ENCODE measurements around the gene RAP1GAP.

RAP1GAP gene

GRCh38 chr1:21641967-21642739, 27.0 kb downstream of the RAP1GAP start:
- Histone ChIP-seq H3K27me3 (ENCODE audit: control insufficient read depth in 1 of 2, insufficient read depth in 2 of 2, low read length in 2 of 2) (peaks cover 21 to 29% of the 10 kb centered on the region in 2 donors), H3K36me3 (ENCODE audit: control insufficient read depth in 2 of 2, insufficient read depth in 2 of 2, low read length in 2 of 2) (no peaks in the 10 kb centered on the region), H3K4me3 (ENCODE audit: low read length in 2 of 2) (no peak overlapping the region), H3K9me3 (ENCODE audit: control insufficient read depth in 2 of 2, low read length in 2 of 2) (no peaks in the 10 kb centered on the region), H3K9ac (ENCODE audit: low read length in 2 of 2) (no peak overlapping the region), H3K27ac (ENCODE audit: low read length) (no peak overlapping the region), H3K4me1 (ENCODE audit: control insufficient read depth, insufficient read depth, low read length) (no peaks in the 10 kb centered on the region)

- H3K9me3 ChIP-seq (ENCODE audit: control insufficient read depth in 2 of 2, low read length in 2 of 2) = no peaks in the 10 kb centered on the region
- H3K27ac ChIP-seq (ENCODE audit: low read length) = no peak overlapping the region
- H3K4me3 ChIP-seq (ENCODE audit: low read length in 2 of 2) = no peak overlapping the region
- no peaks in the 10 kb centered on the region for H3K36me3 ChIP-seq (ENCODE audit: control insufficient read depth in 2 of 2, insufficient read depth in 2 of 2, low read length in 2 of 2)
- no peaks in the 10 kb centered on the region for H3K4me1 ChIP-seq (ENCODE audit: control insufficient read depth, insufficient read depth, low read length)
- H3K27me3 ChIP-seq (ENCODE audit: control insufficient read depth in 1 of 2, insufficient read depth in 2 of 2, low read length in 2 of 2) = peaks cover 17 to 26% of the 10 kb centered on the region in 2 donors
- no peak overlapping the region for H3K9ac ChIP-seq (ENCODE audit: low read length in 2 of 2)
Observed at GRCh38 chr1:21641537-21641936, 27.6 kb downstream of the RAP1GAP start.

GRCh38 chr1:21641076-21641475, 28.1 kb downstream of the RAP1GAP start:
- no peak overlapping the region for H3K27ac ChIP-seq (ENCODE audit: low read length)
- H3K4me1 ChIP-seq (ENCODE audit: control insufficient read depth, insufficient read depth, low read length) = no peaks in the 10 kb centered on the region
- no peaks in the 10 kb centered on the region for H3K9me3 ChIP-seq (ENCODE audit: control insufficient read depth in 2 of 2, low read length in 2 of 2)

GRCh38 chr1:21640653-21641052, 28.5 kb downstream of the RAP1GAP start:
- Histone ChIP-seq H3K9me3 (ENCODE audit: control insufficient read depth in 2 of 2, low read length in 2 of 2) (no peaks in the 10 kb centered on the region), H3K27ac (ENCODE audit: low read length) (no peak overlapping the region), H3K9ac (ENCODE audit: low read length in 2 of 2) (no peak overlapping the region), H3K36me3 (ENCODE audit: control insufficient read depth in 2 of 2, insufficient read depth in 2 of 2, low read length in 2 of 2) (no peaks in the 10 kb centered on the region), H3K4me3 (ENCODE audit: low read length in 2 of 2) (no peak overlapping the region), H3K27me3 (ENCODE audit: control insufficient read depth in 1 of 2, insufficient read depth in 2 of 2, low read length in 2 of 2) (peaks cover 16 to 18% of the 10 kb centered on the region in 2 donors), H3K4me1 (ENCODE audit: control insufficient read depth, insufficient read depth, low read length) (no peaks in the 10 kb centered on the region)

More at GRCh38 chr1:21641076-21641475, 28.1 kb downstream of the RAP1GAP start:
- H3K9ac ChIP-seq (ENCODE audit: low read length in 2 of 2) = no peak overlapping the region
- peaks cover 17 to 22% of the 10 kb centered on the region in 2 donors for H3K27me3 ChIP-seq (ENCODE audit: control insufficient read depth in 1 of 2, insufficient read depth in 2 of 2, low read length in 2 of 2)
- H3K4me3 ChIP-seq (ENCODE audit: low read length in 2 of 2) = no peak overlapping the region
- H3K36me3 ChIP-seq (ENCODE audit: control insufficient read depth in 2 of 2, insufficient read depth in 2 of 2, low read length in 2 of 2) = no peaks in the 10 kb centered on the region

GRCh38 chr1:21639594-21640041, 29.5 kb downstream of the RAP1GAP start:
- Histone ChIP-seq H3K9ac (ENCODE audit: low read length in 2 of 2) (no peak overlapping the region), H3K4me3 (ENCODE audit: low read length in 2 of 2) (no peak overlapping the region), H3K27me3 (ENCODE audit: control insufficient read depth in 1 of 2, insufficient read depth in 2 of 2, low read length in 2 of 2) (peaks cover 14% of the 10 kb centered on the region in 2 donors), H3K27ac (ENCODE audit: low read length) (no peak overlapping the region), H3K9me3 (ENCODE audit: control insufficient read depth in 2 of 2, low read length in 2 of 2) (no peaks in the 10 kb centered on the region), H3K36me3 (ENCODE audit: control insufficient read depth in 2 of 2, insufficient read depth in 2 of 2, low read length in 2 of 2) (no peaks in the 10 kb centered on the region), H3K4me1 (ENCODE audit: control insufficient read depth, insufficient read depth, low read length) (no peaks in the 10 kb centered on the region)

- no peak overlapping the region for H3K9ac ChIP-seq (ENCODE audit: low read length in 2 of 2)
- no peaks in the 10 kb centered on the region for H3K36me3 ChIP-seq (ENCODE audit: control insufficient read depth in 2 of 2, insufficient read depth in 2 of 2, low read length in 2 of 2)
- H3K27ac ChIP-seq (ENCODE audit: low read length) = no peak overlapping the region
- H3K4me3 ChIP-seq (ENCODE audit: low read length in 2 of 2) = no peak overlapping the region
- peaks cover 12 to 16% of the 10 kb centered on the region in 2 donors for H3K27me3 ChIP-seq (ENCODE audit: control insufficient read depth in 1 of 2, insufficient read depth in 2 of 2, low read length in 2 of 2)
- no peaks in the 10 kb centered on the region for H3K9me3 ChIP-seq (ENCODE audit: control insufficient read depth in 2 of 2, low read length in 2 of 2)
- H3K4me1 ChIP-seq (ENCODE audit: control insufficient read depth, insufficient read depth, low read length) = no peaks in the 10 kb centered on the region
Observed at GRCh38 chr1:21638531-21639341, 30.4 kb downstream of the RAP1GAP start.

GRCh38 chr1:21637514-21637913, 31.6 kb downstream of the RAP1GAP start:
- H3K4me3 ChIP-seq (ENCODE audit: low read length in 2 of 2) = no peak overlapping the region
- no peak overlapping the region for H3K9ac ChIP-seq (ENCODE audit: low read length in 2 of 2)
- H3K4me1 ChIP-seq (ENCODE audit: control insufficient read depth, insufficient read depth, low read length) = no peaks in the 10 kb centered on the region
- H3K27me3 ChIP-seq (ENCODE audit: control insufficient read depth in 1 of 2, insufficient read depth in 2 of 2, low read length in 2 of 2) = peaks cover 11 to 19% of the 10 kb centered on the region in 2 donors
- H3K36me3 ChIP-seq (ENCODE audit: control insufficient read depth in 2 of 2, insufficient read depth in 2 of 2, low read length in 2 of 2) = no peaks in the 10 kb centered on the region
- no peak overlapping the region for H3K27ac ChIP-seq (ENCODE audit: low read length)
- H3K9me3 ChIP-seq (ENCODE audit: control insufficient read depth in 2 of 2, low read length in 2 of 2) = no peaks in the 10 kb centered on the region

- H3K9me3 ChIP-seq (ENCODE audit: control insufficient read depth in 2 of 2, low read length in 2 of 2) = no peaks in the 10 kb centered on the region
- H3K36me3 ChIP-seq (ENCODE audit: control insufficient read depth in 2 of 2, insufficient read depth in 2 of 2, low read length in 2 of 2) = no peaks in the 10 kb centered on the region
- H3K9ac ChIP-seq (ENCODE audit: low read length in 2 of 2) = no peak overlapping the region
- no peak overlapping the region for H3K4me3 ChIP-seq (ENCODE audit: low read length in 2 of 2)
- H3K4me1 ChIP-seq (ENCODE audit: control insufficient read depth, insufficient read depth, low read length) = no peaks in the 10 kb centered on the region
- H3K27ac ChIP-seq (ENCODE audit: low read length) = no peak overlapping the region
- peaks cover 5 to 22% of the 10 kb centered on the region in 2 donors for H3K27me3 ChIP-seq (ENCODE audit: control insufficient read depth in 1 of 2, insufficient read depth in 2 of 2, low read length in 2 of 2)
Observed at GRCh38 chr1:21636029-21636428, 33.1 kb downstream of the RAP1GAP start.

- peaks cover 2 to 18% of the 10 kb centered on the region in 2 donors for H3K27me3 ChIP-seq (ENCODE audit: control insufficient read depth in 1 of 2, insufficient read depth in 2 of 2, low read length in 2 of 2)
- H3K27ac ChIP-seq (ENCODE audit: low read length) = no peak overlapping the region
- no peaks in the 10 kb centered on the region for H3K4me1 ChIP-seq (ENCODE audit: control insufficient read depth, insufficient read depth, low read length)
- H3K9ac ChIP-seq (ENCODE audit: low read length in 2 of 2) = no peak overlapping the region
- no peaks in the 10 kb centered on the region for H3K36me3 ChIP-seq (ENCODE audit: control insufficient read depth in 2 of 2, insufficient read depth in 2 of 2, low read length in 2 of 2)
- no peaks in the 10 kb centered on the region for H3K9me3 ChIP-seq (ENCODE audit: control insufficient read depth in 2 of 2, low read length in 2 of 2)
- H3K4me3 ChIP-seq (ENCODE audit: low read length in 2 of 2) = no peak overlapping the region
Observed at GRCh38 chr1:21634806-21635535, 34.2 kb downstream of the RAP1GAP start.

GRCh38 chr1:21633992-21634805, 35.0 kb downstream of the RAP1GAP start:
- Histone ChIP-seq H3K27ac (ENCODE audit: low read length) (no peak overlapping the region), H3K9ac (ENCODE audit: low read length in 2 of 2) (no peak overlapping the region), H3K36me3 (ENCODE audit: control insufficient read depth in 2 of 2, insufficient read depth in 2 of 2, low read length in 2 of 2) (no peaks in the 10 kb centered on the region), H3K27me3 (ENCODE audit: control insufficient read depth in 1 of 2, insufficient read depth in 2 of 2, low read length in 2 of 2) (peaks cover 3 to 18% of the 10 kb centered on the region in 2 donors), H3K9me3 (ENCODE audit: control insufficient read depth in 2 of 2, low read length in 2 of 2) (no peaks in the 10 kb centered on the region), H3K4me3 (ENCODE audit: low read length in 2 of 2) (no peak overlapping the region), H3K4me1 (ENCODE audit: control insufficient read depth, insufficient read depth, low read length) (no peaks in the 10 kb centered on the region)
